Left hindlimb (tissue), 1 donor: ENCODE measurements around the gene QPRT.
"Not testable (repeated sequence)": the region's sequence is repeated elsewhere in the genome, so short reads cannot be mapped to it uniquely, and the experiment has no call there.

Experiments used
- DNase-seq: peaks from one replicate; pipeline ENCODE4 v3.0.0-alpha.2; 2018

QPRT gene

DNA sequence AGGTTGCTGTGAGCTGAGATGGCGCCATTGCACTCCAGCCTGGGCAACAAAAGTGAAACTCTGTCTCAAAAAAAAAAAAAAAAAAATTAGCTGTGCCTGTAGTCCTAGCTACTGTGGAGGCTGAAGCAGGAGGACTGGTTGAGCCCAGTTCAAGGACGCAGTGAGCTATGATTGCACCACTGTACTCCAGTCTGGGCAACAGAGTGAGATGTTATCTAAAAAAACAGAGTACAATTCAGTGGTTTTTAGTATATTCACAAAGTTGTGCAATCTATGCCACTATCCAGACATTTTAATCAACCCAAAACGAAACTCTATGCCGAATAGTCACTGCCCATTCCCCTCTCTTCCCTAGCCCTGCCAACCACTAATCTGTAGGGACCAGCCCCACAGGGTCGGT is 41.7 kb downstream of the QPRT start:
- no peak for DNase-seq

DNA sequence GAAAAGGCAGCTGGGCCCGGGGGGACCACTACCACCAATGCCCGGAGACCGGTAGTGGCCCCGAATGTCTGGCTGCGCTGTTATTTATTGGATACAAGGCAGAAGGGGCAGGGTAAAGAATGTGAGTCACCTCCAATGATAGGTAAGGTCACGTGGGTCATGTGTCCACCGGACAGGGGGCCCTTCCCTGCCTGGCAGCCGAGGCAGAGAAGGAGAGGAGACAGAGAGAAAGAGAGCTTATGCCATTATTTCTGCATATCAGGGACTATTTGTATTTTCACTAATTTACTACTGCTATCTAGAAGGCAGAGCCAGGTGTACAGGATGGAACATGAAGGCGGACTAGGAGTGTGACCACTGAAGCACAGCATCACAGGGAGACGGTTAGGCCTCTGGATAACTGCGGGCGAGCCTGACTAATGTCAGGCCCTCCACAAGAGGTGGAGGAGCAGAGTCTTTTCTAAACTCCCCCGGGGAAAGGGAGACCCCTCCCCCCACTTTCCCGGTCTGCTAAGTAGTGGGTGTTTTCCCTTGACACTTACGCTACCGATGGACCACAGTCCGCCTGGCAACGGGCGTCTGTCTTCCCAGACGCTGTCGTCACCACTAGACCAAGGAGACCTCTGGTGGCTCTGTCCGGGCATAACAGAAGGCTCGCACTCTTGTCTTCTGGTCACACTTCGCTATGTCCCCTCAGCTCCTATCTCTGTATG is 42.3 kb downstream of the QPRT start:
- peak; percentile 64 for DNase-seq

DNA sequence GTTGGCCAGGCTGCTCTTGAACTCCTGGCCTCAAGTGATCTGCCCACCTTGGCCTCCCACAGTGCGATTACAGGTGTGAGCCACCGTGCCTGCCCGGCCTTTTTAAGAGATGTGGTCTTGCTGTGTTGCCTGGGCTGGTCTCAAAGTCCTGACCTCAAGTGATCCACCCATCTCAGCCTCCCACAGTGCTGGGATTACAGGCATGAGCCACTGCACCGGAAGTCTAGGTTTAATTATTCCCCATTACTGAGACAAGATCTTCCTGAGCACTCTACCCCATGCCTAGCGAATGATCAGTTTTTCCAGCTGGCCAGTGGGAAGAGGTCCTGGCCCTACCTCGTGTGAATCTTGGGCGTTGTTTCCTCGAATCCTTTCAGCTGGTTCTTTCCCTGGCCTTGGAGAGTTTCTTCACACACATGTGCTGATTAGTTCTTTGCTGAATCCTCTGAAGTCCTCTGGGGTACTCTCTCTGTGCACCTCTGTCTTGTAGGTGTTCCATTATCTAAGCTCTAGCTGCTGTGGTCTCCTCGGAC is 47.9 kb downstream of the QPRT start:
- DNase-seq: no peak

DNA sequence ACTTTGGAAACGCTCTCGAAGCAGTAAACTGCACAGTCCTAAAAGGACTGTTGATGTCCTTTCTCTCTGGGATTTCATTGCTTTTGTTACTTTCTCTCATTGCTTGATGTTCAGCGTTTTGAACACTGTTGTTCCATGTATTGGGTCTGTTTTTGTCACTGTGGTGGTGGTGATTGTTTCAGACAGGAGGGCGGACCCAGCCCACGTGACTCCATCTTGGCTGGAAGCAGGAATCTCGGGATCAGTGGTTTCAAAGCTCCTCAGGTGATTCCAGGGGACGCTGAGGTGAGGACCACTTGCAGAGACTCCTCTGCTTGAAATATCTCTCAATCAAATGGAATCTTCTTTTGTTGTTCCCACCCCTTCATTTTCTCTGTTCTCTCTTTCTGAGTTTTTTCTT is 48.5 kb downstream of the QPRT start:
- no peak for DNase-seq

DNA sequence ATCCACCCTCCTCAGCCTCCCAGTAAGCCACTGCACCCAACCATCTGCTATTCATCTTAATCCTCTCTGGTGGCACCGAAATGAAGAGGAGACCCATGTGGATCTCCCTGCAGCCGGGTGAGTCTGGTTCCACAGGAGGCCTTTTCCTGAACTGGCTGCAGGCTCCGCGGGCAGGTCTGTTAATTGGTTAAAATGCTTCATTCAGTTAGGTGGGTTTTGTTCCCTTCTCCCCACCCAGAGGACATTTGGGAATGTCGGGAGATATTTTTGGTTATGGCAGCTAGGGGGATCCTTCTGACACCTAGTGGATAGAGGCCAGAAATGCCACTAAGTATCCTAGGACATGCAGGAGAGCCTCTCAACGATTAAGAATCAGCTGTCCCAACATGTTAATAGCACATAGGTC is 50.1 kb downstream of the QPRT start:
- no peak for DNase-seq

- no peak for DNase-seq
Measured at GRCh38 chr16:29730649-29731048, 51.7 kb downstream of the QPRT start.

GRCh38 chr16:29731768-29732601 is 53.0 kb downstream of the QPRT start:
- not testable (repeated sequence) for DNase-seq

- DNase-seq: no peak
Measured at GRCh38 chr16:29734786-29735185, 55.8 kb downstream of the QPRT start.

DNA sequence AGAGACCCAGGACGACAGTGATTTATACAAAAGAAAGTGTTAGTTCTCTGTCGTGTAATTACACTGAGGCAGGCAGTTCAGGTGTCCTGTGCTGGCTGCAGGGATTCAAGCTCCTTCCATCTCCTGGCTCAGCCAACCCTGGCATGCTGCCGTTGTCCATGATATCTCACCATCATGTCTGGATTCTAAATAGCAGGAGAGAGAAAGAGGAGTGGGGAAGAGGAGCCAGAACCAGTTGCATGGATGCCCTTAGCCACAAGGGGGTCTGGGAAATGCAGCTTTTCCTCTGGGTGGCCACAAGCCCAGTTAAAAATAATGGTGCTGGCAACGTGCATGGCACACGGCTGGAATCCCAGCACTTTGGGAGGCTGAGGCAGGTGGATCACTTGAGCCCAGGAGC is 57.1 kb downstream of the QPRT start:
- no peak for DNase-seq

DNA sequence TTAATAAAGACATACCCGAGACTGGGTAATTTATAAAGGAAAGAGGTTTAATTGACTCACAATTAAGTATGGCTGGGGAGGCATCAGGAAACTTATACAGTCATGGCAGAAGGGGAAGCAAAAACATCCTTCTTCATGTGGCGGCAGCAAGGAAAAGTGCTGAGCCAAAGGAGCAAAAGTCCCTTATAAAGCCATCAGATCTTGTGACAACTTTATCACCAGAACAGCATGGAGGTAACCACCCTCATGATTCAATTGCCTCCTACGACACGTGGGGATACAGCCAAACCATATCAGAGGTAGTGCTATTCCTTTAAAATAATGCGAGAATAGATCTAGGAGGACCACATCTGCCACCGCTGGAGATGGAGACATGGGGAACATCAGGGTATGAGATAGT is 57.8 kb downstream of the QPRT start:
- no peak for DNase-seq

- no peak for DNase-seq
Measured at GRCh38 chr16:29737713-29738112, 58.7 kb downstream of the QPRT start.

- no peak for DNase-seq
Measured at GRCh38 chr16:29738514-29738913, 59.5 kb downstream of the QPRT start.

DNA sequence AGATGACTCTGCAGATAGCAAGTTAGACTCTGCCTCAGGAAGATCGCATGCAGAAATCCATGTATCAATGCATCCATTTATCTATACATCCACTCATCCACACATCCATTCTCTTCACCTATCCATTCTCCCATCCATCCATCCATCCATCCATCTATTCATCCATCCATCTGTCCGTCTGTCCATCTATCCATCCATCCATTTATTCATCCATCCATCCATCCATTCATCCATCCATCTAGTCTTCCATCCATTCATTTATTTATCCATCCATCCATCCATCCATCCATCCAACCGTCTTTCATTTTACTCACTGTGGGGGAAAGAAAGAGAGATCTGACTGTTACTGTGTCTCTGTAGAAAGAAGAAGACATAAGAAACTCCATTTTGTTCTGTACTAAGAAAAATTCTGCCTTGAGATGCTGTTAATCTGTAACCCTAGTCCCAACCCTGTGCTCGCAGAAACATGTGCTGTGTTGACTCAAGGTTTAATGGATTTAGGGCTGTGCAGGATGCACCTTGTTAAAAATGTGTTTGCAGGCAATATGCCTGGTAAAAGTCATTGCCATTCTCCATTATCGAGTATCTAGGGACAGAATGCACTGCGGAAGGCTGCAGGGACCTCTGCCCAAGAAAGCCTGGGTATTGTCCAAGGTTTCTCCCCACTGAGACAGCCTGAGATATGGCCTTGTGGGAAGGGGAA is 61.1 kb downstream of the QPRT start:
- not testable (repeated sequence) for DNase-seq

DNA sequence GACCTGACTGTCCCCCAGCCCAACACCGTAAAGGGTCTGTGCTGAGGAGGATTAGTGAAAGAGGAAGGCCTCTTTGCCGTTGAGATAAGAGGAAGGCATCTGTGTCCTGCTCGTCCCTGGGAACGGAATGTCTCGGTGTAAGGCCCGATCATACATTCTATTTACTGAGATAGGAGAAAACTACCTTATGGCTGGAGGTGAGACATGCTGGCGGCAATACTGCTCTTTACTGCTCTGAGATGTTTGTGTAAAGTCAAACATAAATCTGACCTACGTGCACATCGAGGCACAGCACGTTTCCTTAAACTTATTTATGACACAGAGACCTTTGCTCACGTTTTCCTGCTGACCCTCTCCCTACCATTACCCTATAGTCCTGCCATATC is 61.6 kb downstream of the QPRT start:
- DNase-seq: not testable (repeated sequence)

- DNase-seq: no peak
Measured at GRCh38 chr16:29742683-29743275, 63.8 kb downstream of the QPRT start.

DNA sequence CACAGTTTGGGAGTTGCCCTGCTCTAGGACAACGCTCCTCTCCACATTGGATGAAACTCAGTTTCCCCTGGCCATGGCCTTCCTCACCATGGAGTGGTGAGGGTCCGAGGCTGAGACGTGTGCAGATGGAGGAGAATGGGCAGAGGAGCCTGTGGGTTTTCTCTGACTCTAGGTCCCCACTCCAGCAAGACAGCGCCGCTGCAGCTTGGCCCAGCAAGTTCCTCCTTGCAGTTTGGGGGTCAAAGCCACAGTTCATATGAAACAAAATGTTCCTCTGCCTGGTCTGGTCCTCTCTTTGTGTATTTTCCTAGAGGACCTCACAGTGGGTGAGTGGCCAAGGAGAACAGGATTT is 64.5 kb downstream of the QPRT start:
- DNase-seq: no peak

DNA sequence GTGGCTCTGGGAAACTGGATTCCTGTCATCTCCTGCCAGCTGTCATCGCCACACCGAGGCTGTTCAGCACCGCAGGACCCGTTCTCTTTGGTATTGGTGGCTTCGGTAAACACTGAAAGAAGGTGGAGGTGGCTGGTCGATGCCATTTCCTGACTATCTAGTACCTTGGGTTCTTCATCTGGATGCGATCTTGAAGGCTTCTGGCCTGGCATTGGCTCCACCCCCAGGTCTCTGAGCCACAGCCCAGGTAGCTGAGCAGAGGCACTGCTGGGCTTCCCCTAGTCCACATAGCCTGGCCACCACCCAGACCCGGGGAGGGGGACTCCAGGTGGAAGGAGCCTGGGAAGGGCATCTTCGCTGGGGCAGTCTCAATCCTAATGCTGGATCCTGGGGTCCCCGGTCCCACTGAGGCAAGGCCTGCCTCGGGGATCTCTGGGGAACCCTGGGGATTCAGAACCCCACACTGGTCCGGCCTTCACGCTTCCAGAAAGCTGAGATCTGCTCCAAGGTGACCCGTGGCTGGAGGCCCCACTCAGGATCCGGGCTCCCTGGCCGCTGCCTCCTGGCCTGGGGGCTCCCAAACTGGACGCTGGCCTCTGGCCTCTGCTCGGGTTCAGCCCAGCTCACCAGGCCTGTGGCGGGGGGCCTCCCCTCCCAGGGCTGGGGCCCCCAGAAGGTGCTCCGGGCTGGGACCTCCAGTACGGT is 65.0 kb downstream of the QPRT start:
- no peak for DNase-seq

GRCh38 chr16:29744541-29745101 is 65.6 kb downstream of the QPRT start:
- no peak for DNase-seq

DNA sequence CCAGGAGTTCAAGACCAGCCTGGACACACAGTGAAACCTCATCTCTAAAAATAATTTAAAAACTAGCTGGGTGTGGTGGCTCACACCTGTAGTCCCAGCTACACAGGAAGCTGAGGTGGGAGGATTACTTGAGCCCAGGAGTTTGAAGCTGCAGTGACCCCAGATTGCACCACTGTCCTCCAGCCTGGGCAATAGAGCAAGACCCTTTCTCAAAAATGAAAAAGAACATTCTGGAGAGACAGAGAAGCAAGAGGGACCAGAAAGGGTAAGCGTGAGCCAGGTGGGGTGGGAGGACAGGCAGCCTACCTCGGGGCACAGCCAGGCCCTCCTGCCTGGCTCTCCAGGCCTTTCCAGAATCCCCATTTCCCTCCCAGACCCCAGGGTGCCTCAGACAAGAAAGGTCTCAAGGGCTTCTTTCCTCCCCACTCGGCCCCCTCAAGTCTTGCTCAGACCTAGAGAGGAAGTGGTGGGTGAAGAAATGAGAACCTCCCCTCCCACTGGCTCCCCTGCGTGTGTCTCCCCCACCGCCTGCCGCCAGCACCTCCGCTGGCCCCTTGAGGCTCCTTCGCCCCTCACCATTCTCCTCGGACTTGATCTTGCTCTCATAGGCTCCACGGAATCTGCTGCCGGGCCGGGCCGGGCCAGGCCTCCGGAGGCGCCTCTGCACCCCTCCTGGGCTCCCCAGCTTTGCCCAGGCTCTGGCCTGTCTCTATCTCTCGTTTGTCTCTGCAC is 66.3 kb downstream of the QPRT start:
- no peak for DNase-seq

GRCh38 chr16:29745853-29746345 is 66.9 kb downstream of the QPRT start, which contains the start of gene C16orf54:
TSS of gene C16orf54 (minus strand) at chr16:29745990. CDS start at chr16:29744951, 1,039 bp downstream.
- peak; percentile 43 for DNase-seq

DNA sequence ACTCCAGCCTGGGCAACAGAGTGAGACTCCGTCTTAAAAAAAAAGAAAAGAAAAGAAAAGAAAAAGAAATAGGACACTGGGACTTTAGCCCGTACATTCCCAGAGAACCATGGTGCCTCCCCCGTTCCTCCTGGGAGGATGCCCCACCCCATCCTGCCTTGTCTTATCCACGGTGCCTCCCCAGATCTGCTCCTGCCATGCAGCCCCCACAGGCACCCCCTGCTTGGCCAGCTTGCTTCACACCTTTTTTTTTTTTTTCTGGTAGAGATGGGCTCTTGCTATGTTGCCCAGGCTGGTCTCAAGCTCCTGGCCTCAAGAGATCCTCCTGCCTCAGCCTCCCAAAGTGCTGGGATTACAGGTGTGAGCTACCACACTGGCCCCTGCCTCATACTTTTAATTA is 67.5 kb downstream of the QPRT start:
- not testable (repeated sequence) for DNase-seq
